Neural cell (in vitro differentiated cells): ENCODE data around the gene SMIM22.

Experiments
- EZH2 ChIP-seq: fragments of 200-600, 300-800 bp; shearing (Covaris generic), sonication (generic); IDR thresholded peaks from 2 replicates; pipeline ENCODE4 v1.6.1; 2014; ENCODE audit warnings: antibody characterized with exemption, low read length, borderline replicate concordance, mild to moderate bottlenecking; ENCODE audit not compliant: insufficient read depth, poor library complexity, severe bottlenecking
- POLR2AphosphoS5 ChIP-seq: IDR thresholded peaks from 2 replicates; pipeline ENCODE4 v1.6.1; 2012
- TAF1 ChIP-seq: IDR thresholded peaks from 2 replicates; pipeline ENCODE4 v1.6.1; 2012; ENCODE audit warnings: low read depth
- TF ChIP-seq, protein P1 (sequence below): fragments of 450-650 bp; IDR thresholded peaks from 2 replicates; pipeline ENCODE4 v1.5.1; 2014; ENCODE audit warnings: antibody characterized with exemption, mild to moderate bottlenecking, moderate library complexity; ENCODE audit not compliant: poor library complexity, severe bottlenecking

DNA sequence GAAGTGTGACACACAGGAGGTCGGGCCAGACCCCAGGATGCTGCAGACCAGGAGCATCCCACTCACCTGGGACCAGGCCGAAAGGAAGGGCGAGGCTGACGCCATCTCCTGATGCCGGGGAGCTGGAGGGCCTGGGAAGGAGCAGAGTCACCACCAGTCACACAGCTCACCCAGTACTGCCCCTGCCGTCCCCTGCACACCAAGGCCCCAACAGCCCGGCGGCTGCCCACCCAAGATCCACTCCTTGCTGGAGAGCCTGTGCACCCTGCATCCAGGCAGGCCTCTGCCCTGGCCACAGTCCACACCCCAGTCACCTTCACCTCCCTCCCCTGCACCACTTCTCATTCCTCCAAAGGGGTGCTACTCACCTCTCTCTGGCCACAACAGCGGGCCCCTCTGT lies 33.0 kb upstream of the SMIM22 start:
- TF ChIP-seq, protein P1, sequence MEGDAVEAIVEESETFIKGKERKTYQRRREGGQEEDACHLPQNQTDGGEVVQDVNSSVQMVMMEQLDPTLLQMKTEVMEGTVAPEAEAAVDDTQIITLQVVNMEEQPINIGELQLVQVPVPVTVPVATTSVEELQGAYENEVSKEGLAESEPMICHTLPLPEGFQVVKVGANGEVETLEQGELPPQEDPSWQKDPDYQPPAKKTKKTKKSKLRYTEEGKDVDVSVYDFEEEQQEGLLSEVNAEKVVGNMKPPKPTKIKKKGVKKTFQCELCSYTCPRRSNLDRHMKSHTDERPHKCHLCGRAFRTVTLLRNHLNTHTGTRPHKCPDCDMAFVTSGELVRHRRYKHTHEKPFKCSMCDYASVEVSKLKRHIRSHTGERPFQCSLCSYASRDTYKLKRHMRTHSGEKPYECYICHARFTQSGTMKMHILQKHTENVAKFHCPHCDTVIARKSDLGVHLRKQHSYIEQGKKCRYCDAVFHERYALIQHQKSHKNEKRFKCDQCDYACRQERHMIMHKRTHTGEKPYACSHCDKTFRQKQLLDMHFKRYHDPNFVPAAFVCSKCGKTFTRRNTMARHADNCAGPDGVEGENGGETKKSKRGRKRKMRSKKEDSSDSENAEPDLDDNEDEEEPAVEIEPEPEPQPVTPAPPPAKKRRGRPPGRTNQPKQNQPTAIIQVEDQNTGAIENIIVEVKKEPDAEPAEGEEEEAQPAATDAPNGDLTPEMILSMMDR = no peak
- TF ChIP-seq POLR2AphosphoS5 (no peak), EZH2 (no peak), TAF1 (no peak)
